HepG2 (cell line): ENCODE data around the gene PYGB. TPM values are rescaled to one million over a fixed set of nuclear protein-coding genes. Genes with fewer than 3 reads are reported as not detected.

Source experiments
- DDIT3 ChIP-seq: sonication (generic); formaldehyde crosslinking; IDR thresholded peaks from 2 replicates; pipeline ENCODE4 v1.4.0; 2020; ENCODE audit warnings: mild to moderate bottlenecking, missing genetic modification reagents
- HCFC1 ChIP-seq: fragments of 150-350 bp; IDR thresholded peaks from 2 replicates; pipeline ENCODE4 v1.6.1; 2014; ENCODE audit warnings: low read depth, low read length
- PHF8 ChIP-seq: sonication (generic); formaldehyde crosslinking; IDR thresholded peaks from 2 replicates; pipeline ENCODE4 v1.5.0; 2020; ENCODE audit warnings: missing genetic modification reagents
- THAP11 ChIP-seq: IDR thresholded peaks from 2 replicates; pipeline ENCODE4 v1.6.1; 2016; ENCODE audit warnings: missing biosample characterization, missing genetic modification reagents
- USF2 ChIP-seq, 2 experiments: sonication (generic) in 1 of 2; formaldehyde crosslinking in 1 of 2; IDR thresholded peaks; 2 replicates each; pipeline versions ENCODE4 v1.5.1 to v1.6.1; 2011 to 2020; ENCODE audit warnings: borderline replicate concordance in 1 of 2, low read depth in 1 of 2, low read length in 1 of 2, mild to moderate bottlenecking in 1 of 2, missing genetic modification reagents in 1 of 2, moderate library complexity in 1 of 2
- ZNF10 ChIP-seq: sonication (generic); formaldehyde crosslinking; IDR thresholded peaks from 2 replicates; pipeline ENCODE4 v1.4.0; 2020; ENCODE audit warnings: mild to moderate bottlenecking, low read depth, missing genetic modification reagents, borderline replicate concordance
- ZNF333 ChIP-seq: sonication (generic); formaldehyde crosslinking; IDR thresholded peaks from 2 replicates; pipeline ENCODE4 v1.4.0; 2020; ENCODE audit warnings: mild to moderate bottlenecking, missing genetic modification reagents, borderline replicate concordance
- polyA plus RNA-seq, 8 experiments: library from polyadenylated mRNA; depleted of rRNA in 3 of 8; stranded (reverse) in 7 of 8; unstranded in 1 of 8; fragments of >200 nt; fragmentation: Illumina TruSeq in 4 of 8; extraction: Trizol in 4 of 8; gene quantifications; 2 replicates each; pipeline versions ENCODE4 v1.2.1 to v1.2.3, GENCODE V29; 2011 to 2016; ENCODE audit warnings: low read depth in 4 of 8, missing spikeins in 1 of 8, mixed read lengths in 1 of 8; ENCODE audit not compliant: insufficient read depth in 1 of 8
- total RNA-seq, 5 experiments: library from RNA; depleted of rRNA; stranded (reverse); fragments of >200 nt; fragmentation: Illumina TruSeq; extraction: Trizol; gene quantifications; 2 replicates each; pipeline ENCODE4 v1.2.3, GENCODE V29; 2016; ENCODE audit warnings: low read depth in 1 of 5
- TF ChIP-seq, protein P1 (sequence below): sonication (generic); formaldehyde crosslinking; IDR thresholded peaks from 2 replicates; pipeline ENCODE4 v1.9.0; 2021; ENCODE audit warnings: missing genetic modification reagents, borderline replicate concordance
- TF ChIP-seq, protein P2 (sequence below): sonication (generic); formaldehyde crosslinking; conservative IDR thresholded peaks from 2 replicates; pipeline ENCODE4 v1.8.0; 2022; ENCODE audit warnings: low read depth, missing genetic modification reagents
- TF ChIP-seq, protein P3 (sequence below): sonication (generic); formaldehyde crosslinking; IDR thresholded peaks from 2 replicates; pipeline ENCODE4 v1.9.0; 2021; ENCODE audit warnings: missing genetic modification reagents, mild to moderate bottlenecking, borderline replicate concordance

Gene PYGB
- total and polyA plus RNA-seq, 2 of the 13 experiments (the other 11 are each of a cell fraction or from before 2014, with no cell fraction given), result 24.2 to 86.3 TPM

GRCh38 chr20:25226433-25227316 is 21.2 kb upstream of the PYGB start (continued):
- TF ChIP-seq, protein P1, sequence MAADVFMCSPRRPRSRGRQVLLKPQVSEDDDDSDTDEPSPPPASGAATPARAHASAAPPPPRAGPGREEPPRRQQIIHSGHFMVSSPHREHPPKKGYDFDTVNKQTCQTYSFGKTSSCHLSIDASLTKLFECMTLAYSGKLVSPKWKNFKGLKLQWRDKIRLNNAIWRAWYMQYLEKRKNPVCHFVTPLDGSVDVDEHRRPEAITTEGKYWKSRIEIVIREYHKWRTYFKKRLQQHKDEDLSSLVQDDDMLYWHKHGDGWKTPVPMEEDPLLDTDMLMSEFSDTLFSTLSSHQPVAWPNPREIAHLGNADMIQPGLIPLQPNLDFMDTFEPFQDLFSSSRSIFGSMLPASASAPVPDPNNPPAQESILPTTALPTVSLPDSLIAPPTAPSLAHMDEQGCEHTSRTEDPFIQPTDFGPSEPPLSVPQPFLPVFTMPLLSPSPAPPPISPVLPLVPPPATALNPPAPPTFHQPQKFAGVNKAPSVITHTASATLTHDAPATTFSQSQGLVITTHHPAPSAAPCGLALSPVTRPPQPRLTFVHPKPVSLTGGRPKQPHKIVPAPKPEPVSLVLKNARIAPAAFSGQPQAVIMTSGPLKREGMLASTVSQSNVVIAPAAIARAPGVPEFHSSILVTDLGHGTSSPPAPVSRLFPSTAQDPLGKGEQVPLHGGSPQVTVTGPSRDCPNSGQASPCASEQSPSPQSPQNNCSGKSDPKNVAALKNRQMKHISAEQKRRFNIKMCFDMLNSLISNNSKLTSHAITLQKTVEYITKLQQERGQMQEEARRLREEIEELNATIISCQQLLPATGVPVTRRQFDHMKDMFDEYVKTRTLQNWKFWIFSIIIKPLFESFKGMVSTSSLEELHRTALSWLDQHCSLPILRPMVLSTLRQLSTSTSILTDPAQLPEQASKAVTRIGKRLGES (CRISPR knock-in tag), result peak; percentile 90; the same call in 1 of the 2 replicates
- TF ChIP-seq ZNF333 (CRISPR knock-in tag), result no peak
- TF ChIP-seq THAP11 (CRISPR knock-in tag), result 0 out of 2 replicates have a peak, but pooled peaks have one; percentile 4
- TF ChIP-seq, protein P2, sequence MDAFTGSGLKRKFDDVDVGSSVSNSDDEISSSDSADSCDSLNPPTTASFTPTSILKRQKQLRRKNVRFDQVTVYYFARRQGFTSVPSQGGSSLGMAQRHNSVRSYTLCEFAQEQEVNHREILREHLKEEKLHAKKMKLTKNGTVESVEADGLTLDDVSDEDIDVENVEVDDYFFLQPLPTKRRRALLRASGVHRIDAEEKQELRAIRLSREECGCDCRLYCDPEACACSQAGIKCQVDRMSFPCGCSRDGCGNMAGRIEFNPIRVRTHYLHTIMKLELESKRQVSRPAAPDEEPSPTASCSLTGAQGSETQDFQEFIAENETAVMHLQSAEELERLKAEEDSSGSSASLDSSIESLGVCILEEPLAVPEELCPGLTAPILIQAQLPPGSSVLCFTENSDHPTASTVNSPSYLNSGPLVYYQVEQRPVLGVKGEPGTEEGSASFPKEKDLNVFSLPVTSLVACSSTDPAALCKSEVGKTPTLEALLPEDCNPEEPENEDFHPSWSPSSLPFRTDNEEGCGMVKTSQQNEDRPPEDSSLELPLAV (CRISPR knock-in tag), result no peak
- TF ChIP-seq, protein P3, sequence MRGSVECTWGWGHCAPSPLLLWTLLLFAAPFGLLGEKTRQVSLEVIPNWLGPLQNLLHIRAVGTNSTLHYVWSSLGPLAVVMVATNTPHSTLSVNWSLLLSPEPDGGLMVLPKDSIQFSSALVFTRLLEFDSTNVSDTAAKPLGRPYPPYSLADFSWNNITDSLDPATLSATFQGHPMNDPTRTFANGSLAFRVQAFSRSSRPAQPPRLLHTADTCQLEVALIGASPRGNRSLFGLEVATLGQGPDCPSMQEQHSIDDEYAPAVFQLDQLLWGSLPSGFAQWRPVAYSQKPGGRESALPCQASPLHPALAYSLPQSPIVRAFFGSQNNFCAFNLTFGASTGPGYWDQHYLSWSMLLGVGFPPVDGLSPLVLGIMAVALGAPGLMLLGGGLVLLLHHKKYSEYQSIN (CRISPR knock-in tag), result no peak
- TF ChIP-seq USF2 (IDR thresholded peaks at IDR 0.05; ENCODE audit: low read depth, low read length), result 0 out of 2 replicates have a peak, but pooled peaks have one; percentile 25
- TF ChIP-seq USF2 (CRISPR knock-in tag; IDR thresholded peaks at IDR 0.05; ENCODE audit: borderline replicate concordance), result no peak; the same call in 1 of the 2 replicates
- TF ChIP-seq PHF8, result peak; percentile 51
- no peak for TF ChIP-seq DDIT3 (CRISPR knock-in tag)
- no peak for TF ChIP-seq ZNF10 (CRISPR knock-in tag)
- TF ChIP-seq HCFC1, result 0 out of 2 replicates have a peak, but pooled peaks have one; percentile 7
- TF ChIP-seq, all 625 proteins: peak for 193
